RWPE1 (cell line): ENCODE results near the gene SELENON.

Source experiments
- CTCF ChIA-PET: fragments of 350-600 bp; sonication (Branson Sonifier 250); formaldehyde crosslinking; extraction: SDS; loops from one replicate; lab custom pipeline; 2021; lab: Yijun Ruan, JAX
- POLR2A ChIA-PET: fragments of 400-600 bp; formaldehyde crosslinking; extraction: SDS; loops from one replicate; lab custom pipeline; 2020; ENCODE audit warnings: antibody characterized with exemption; ENCODE audit not compliant: low non-redundant PET; lab: Yijun Ruan, JAX
- DNase-seq: peaks from one replicate; pipeline ENCODE4 v3.0.0; 2012; ENCODE audit warnings: low spot score
- H3K27ac ChIP-seq: fragments of 450-650 bp; 2 replicates; pipeline ENCODE4 v1.5.1; 2017
- CTCF ChIP-seq: fragments of 450-650 bp; conservative IDR thresholded peaks from 2 replicates; pipeline ENCODE4 v1.5.1; 2017; ENCODE audit warnings: low read depth, mild to moderate bottlenecking

The SELENON gene

GRCh38 chr1:25792115-25792514 lies 7.9 kb upstream of the SELENON start:
- CTCF ChIA-PET = no interaction called here
- POLR2A ChIA-PET = no interaction called here
- H3K27ac ChIP-seq = no peak overlapping the region
- no peak for DNase-seq
- no peak for TF ChIP-seq CTCF

- DNase-seq = no peak
- TF ChIP-seq CTCF = no peak
- H3K27ac ChIP-seq = no peak overlapping the region
- CTCF ChIA-PET = no interaction called here
- POLR2A ChIA-PET = interaction anchor here (0.7 kb wide), 1 partner anchor 211 kb away, joined by 4 read pairs; no protein-coding TSS in a partner anchor
These were observed 6.3 kb upstream of the SELENON start for GRCh38 chr1:25793585-25794170.

DNA sequence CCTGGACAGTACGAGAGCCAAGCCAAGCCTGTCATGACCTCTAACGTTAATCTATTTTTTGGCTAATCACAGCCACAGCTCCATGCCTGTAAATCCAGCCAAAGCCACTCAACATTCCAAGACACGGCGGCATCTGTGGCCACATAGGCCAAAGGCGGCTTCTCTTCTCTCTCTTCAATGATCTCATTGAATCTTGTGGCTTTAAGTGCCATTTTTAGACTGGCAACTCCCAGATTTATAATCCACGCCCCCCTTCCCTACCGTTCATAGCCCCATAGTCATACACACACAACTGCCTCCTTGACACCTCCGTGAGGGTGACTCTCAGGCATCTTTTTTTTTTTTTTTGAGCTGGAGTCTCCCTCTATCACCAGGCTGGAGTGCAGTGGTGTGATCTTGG lies 5.7 kb upstream of the SELENON start:
- no peak overlapping the region for H3K27ac ChIP-seq
- ChIA-PET CTCF (interaction anchor here (0.6 to 2.0 kb wide), 2 partner anchors 185 to 216 kb away, joined by 3 to 5 read pairs; no protein-coding TSS in a partner anchor), POLR2A (no interaction called here)
- DNase-seq = no peak
- no peak for TF ChIP-seq CTCF

- TF ChIP-seq CTCF = no peak
- DNase-seq = no peak
- ChIA-PET CTCF (interaction anchor here (0.6 to 2.0 kb wide), 2 partner anchors 8 to 186 kb away, joined by 3 to 5 read pairs; no protein-coding TSS in a partner anchor), POLR2A (no interaction called here)
- H3K27ac ChIP-seq = no peak overlapping the region
These were observed 4.8 kb upstream of the SELENON start for GRCh38 chr1:25795211-25795610.

DNA sequence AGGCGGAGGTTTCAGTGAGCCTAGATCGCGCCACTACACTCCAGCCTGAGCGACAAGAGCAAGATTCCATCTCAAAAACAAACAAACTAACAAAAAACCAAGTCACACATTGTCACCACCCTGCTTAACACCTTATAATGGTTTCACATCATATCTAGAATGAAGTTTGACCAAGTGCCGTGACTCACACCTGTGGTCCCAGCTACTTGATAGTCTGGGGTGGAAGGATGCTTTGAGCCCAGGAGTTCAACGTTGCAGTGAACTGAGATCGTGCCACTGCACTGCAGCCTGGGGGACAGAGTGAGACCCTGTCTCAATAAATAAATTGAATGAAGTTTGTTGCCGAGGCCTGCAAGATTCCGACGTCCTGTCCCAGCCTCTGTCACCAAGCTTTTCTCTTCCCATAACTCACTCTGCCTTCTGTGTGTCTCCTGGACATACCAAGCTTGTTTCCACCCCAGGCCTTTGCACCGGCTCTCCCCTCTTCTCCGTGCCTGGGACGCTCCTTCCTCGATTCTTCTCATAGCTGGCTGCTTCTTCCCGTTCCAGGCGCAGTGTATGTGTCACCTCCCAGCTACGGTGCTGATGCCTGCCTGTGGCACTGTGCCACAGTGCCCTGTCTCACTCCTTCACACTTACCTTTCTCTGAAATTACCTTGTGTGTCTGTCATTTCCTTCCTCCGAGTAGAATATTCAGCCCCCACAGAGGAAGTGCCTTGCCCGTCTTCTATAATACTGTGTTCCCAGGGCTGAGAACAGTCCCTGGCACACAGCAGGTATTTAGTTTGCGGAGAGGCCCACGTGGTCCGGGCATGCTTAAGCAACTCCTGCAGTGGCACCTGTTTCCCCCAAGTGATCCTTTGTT lies 3.8 kb upstream of the SELENON start:
- POLR2A ChIA-PET = interaction anchor here (0.6 kb wide), 1 partner anchor 1769 kb away, joined by 3 read pairs; no protein-coding TSS in a partner anchor
- no peak for DNase-seq
- CTCF ChIA-PET = interaction anchor here (0.6 to 2.0 kb wide), 5 partner anchors 9 to 187 kb away, joined by 3 to 5 read pairs (median 4); no protein-coding TSS in a partner anchor
- no peak for TF ChIP-seq CTCF
- H3K27ac ChIP-seq = no peak overlapping the region

- peak; percentile 67 for TF ChIP-seq CTCF
- H3K27ac ChIP-seq = no peak overlapping the region
- ChIA-PET CTCF (interaction anchor here (0.8 to 1.9 kb wide), 3 partner anchors 12 to 271 kb away, joined by 3 to 9 read pairs (median 4); no protein-coding TSS in a partner anchor), POLR2A (interaction anchor here (0.6 kb wide), 1 partner anchor 1768 kb away, joined by 3 read pairs; no protein-coding TSS in a partner anchor)
- DNase-seq = peak; percentile 70
These were observed 3.1 kb upstream of the SELENON start for GRCh38 chr1:25796811-25797458.
